ENCODE data around the gene CLEC16A. TPM values are rescaled to one million over a fixed set of nuclear protein-coding genes. Genes with fewer than 3 reads are reported as not detected.

The CLEC16A gene
- total RNA-seq, 3 donors from 2014 or later, result 20.0 to 35.3 (median 33.1) TPM

GRCh38 chr16:11030990-11031510 lies 86.7 kb downstream of the CLEC16A start:
- Histone ChIP-seq H3K4me3 (no peak overlapping the region), H3K27ac (no peak overlapping the region), H3K36me3 (peaks cover 2% of the 10 kb centered on the region), H3K9me3 (peaks cover 0 to 4% of the 10 kb centered on the region in 2 donors), H3K27me3 (no peaks in the 10 kb centered on the region), H3K4me1 (no peaks in the 10 kb centered on the region)
- no peak for TF ChIP-seq CTCF (IDR thresholded peaks at IDR 0.05)
- no peak for TF ChIP-seq POLR2A (IDR thresholded peaks at IDR 0.05)
- no peak for TF ChIP-seq POLR2AphosphoS5 (IDR thresholded peaks at IDR 0.05)
- intact Hi-C loops (cut with DNase I; ENCODE audit: low total_unique reads), result no loop called here
- DNase-seq (ENCODE audit: low spot score in 2 of 2), result no peak

GRCh38 chr16:11032000-11032921 lies 87.9 kb downstream of the CLEC16A start:
- no peak for TF ChIP-seq CTCF (IDR thresholded peaks at IDR 0.05)
- TF ChIP-seq POLR2AphosphoS5 (IDR thresholded peaks at IDR 0.05), result no peak
- no peak for TF ChIP-seq POLR2A (IDR thresholded peaks at IDR 0.05)

GRCh38 chr16:11032922-11033291 lies 88.5 kb downstream of the CLEC16A start:
- peaks cover 0 to 4% of the 10 kb centered on the region in 2 donors for H3K9me3 ChIP-seq
- H3K36me3 ChIP-seq, result no peaks in the 10 kb centered on the region
- peak; percentile 64 to 84 (median 70) for TF ChIP-seq POLR2AphosphoS5 (IDR thresholded peaks at IDR 0.05)
- no peak for TF ChIP-seq CTCF (IDR thresholded peaks at IDR 0.05)
- intact Hi-C loops (cut with DNase I; ENCODE audit: low total_unique reads), result no loop called here
- H3K4me1 ChIP-seq, result no peaks in the 10 kb centered on the region
- H3K27me3 ChIP-seq, result no peaks in the 10 kb centered on the region
- no peak overlapping the region for H3K4me3 ChIP-seq
- peak overlapping the region; percentile 76 to 94 for H3K27ac ChIP-seq
- peak in 1 of 2 donors; percentile 43 for DNase-seq (ENCODE audit: low spot score in 2 of 2)

More at GRCh38 chr16:11032000-11032921, 87.9 kb downstream of the CLEC16A start:
- H3K36me3 ChIP-seq, result no peaks in the 10 kb centered on the region
- H3K27ac ChIP-seq, result peak overlapping the region in 1 of 2 donors; percentile 84
- no peaks in the 10 kb centered on the region for H3K4me1 ChIP-seq
- no peak for DNase-seq (ENCODE audit: low spot score in 2 of 2)
- no peaks in the 10 kb centered on the region for H3K27me3 ChIP-seq
- peaks cover 0 to 4% of the 10 kb centered on the region in 2 donors for H3K9me3 ChIP-seq
- H3K4me3 ChIP-seq, result no peak overlapping the region
- intact Hi-C loops (cut with DNase I; ENCODE audit: low total_unique reads), result no loop called here

GRCh38 chr16:11033629-11034420 lies 89.5 kb downstream of the CLEC16A start:
- H3K36me3 ChIP-seq, result no peaks in the 10 kb centered on the region
- intact Hi-C loops (cut with DNase I; ENCODE audit: low total_unique reads), result no loop called here
- peak in 1 of 2 donors; percentile 40 for DNase-seq (ENCODE audit: low spot score in 2 of 2)
- H3K9me3 ChIP-seq, result no peaks in the 10 kb centered on the region
- H3K27ac ChIP-seq, result peak overlapping the region; percentile 76 to 94
- TF ChIP-seq CTCF (IDR thresholded peaks at IDR 0.05) (no peak), POLR2AphosphoS5 (IDR thresholded peaks at IDR 0.05) (peak in 2 of 3 donors; percentile 67 to 88)
- H3K4me3 ChIP-seq, result no peak overlapping the region
- H3K27me3 ChIP-seq, result no peaks in the 10 kb centered on the region
- H3K4me1 ChIP-seq, result no peaks in the 10 kb centered on the region

All from breast epithelium (tissue), 4 donors.